Endodermal cell (in vitro differentiated cells): ENCODE data around the gene HIF1A. TPM values are rescaled to one million over a fixed set of nuclear protein-coding genes. Genes with fewer than 3 reads are reported as not detected.

Experiments used
- DNase-seq: peaks from one replicate; pipeline ENCODE4 v3.0.0-alpha.2; 2017
- H3K27ac ChIP-seq: 2 replicates; pipeline ENCODE4 v1.5.1; 2013; ENCODE audit warnings: mild to moderate bottlenecking, low read depth, low read length, moderate library complexity
- H3K27me3 ChIP-seq: 2 replicates; pipeline ENCODE4 v1.6.1; 2013; ENCODE audit warnings: mild to moderate bottlenecking, low read length, moderate library complexity; ENCODE audit not compliant: insufficient read depth, control insufficient read depth, poor library complexity, severe bottlenecking
- H3K36me3 ChIP-seq: 2 replicates; pipeline ENCODE4 v1.7.0; 2013; ENCODE audit warnings: mild to moderate bottlenecking, low read length, moderate library complexity; ENCODE audit not compliant: control insufficient read depth, insufficient read depth
- H3K4me1 ChIP-seq: one replicate; pipeline ENCODE4 v1.7.0; 2013; ENCODE audit warnings: low read length; ENCODE audit not compliant: control insufficient read depth, insufficient read depth
- H3K4me3 ChIP-seq: 2 replicates; pipeline ENCODE4 v1.5.1; 2013; ENCODE audit warnings: mild to moderate bottlenecking, low read length, moderate library complexity
- H3K9ac ChIP-seq: 2 replicates; pipeline ENCODE4 v1.6.1; 2013; ENCODE audit warnings: mild to moderate bottlenecking, low read length, moderate library complexity; ENCODE audit not compliant: poor library complexity, severe bottlenecking; ENCODE audit errors: extremely low read depth
- H3K9me3 ChIP-seq: 2 replicates; pipeline ENCODE4 v1.6.1; 2013; ENCODE audit warnings: mild to moderate bottlenecking, low read length, moderate library complexity; ENCODE audit not compliant: control insufficient read depth
- H3K27ac Mint-ChIP-seq: 2 replicates; pipeline ENCODE4 v1.8.0; 2020; ENCODE audit warnings: mixed read lengths
- H3K27me3 Mint-ChIP-seq: 2 replicates; pipeline ENCODE4 v1.8.0; 2021; ENCODE audit warnings: mild to moderate bottlenecking, mixed read lengths; ENCODE audit not compliant: insufficient read depth
- H3K36me3 Mint-ChIP-seq: 2 replicates; pipeline ENCODE4 v1.8.0; 2020; ENCODE audit warnings: low read depth, mixed read lengths
- H3K4me1 Mint-ChIP-seq: 2 replicates; pipeline ENCODE4 v1.8.0; 2020; ENCODE audit warnings: mixed read lengths
- H3K4me3 Mint-ChIP-seq: 2 replicates; pipeline ENCODE4 v1.8.0; 2020; ENCODE audit warnings: mild to moderate bottlenecking, moderate library complexity, mixed read lengths
- H3K9me3 Mint-ChIP-seq: 2 replicates; pipeline ENCODE4 v1.8.0; 2020; ENCODE audit warnings: mild to moderate bottlenecking, mixed read lengths
- CTCF ChIP-seq: fragments of 200-600 bp; sonication (generic); conservative IDR thresholded peaks from 2 replicates; pipeline ENCODE4 v1.5.0; 2021; ENCODE audit warnings: antibody characterized with exemption, mild to moderate bottlenecking
- WGBS, 2 experiments: methylation state at CpG; one replicate each; pipeline versions ENCODE4 v1.1.5 to v1.1.7; 2013; ENCODE audit warnings: missing lambda C conversion rate in 2 of 2, mixed read lengths in 1 of 2; ENCODE audit not compliant: insufficient coverage in 1 of 2, insufficient read length in 1 of 2; 5-methylcytosine and 5-hydroxymethylcytosine counted together
- total RNA-seq, 2 donors: library from RNA; stranded (reverse); fragmentation: NEBNext Ultra II Directional in 1 of 2; extraction: Animal tissue kit (Norgen Biotek cat#: 25700) in 1 of 2; gene quantifications; 2 replicates in 1 of 2; 3 replicates in 1 of 2; pipeline ENCODE4 v1.2.1, GENCODE V29; 2021

The HIF1A gene
- total RNA-seq, 2 donors from 2014 or later: 201 to 227 TPM

GRCh38 chr14:61720741-61721140 lies 25.4 kb downstream of the HIF1A start:
- no peaks in the 10 kb centered on the region for H3K27me3 ChIP-seq
- WGBS, 2 experiments: 67 to 83% methylated on average over 3 to 6 of the region's 6 CpGs
- Mint-ChIP-seq H3K4me1 (peaks cover 39% of the 10 kb centered on the region), H3K4me3 (no peak overlapping the region), H3K9me3 (no peaks in the 10 kb centered on the region), H3K36me3 (peaks cover 41% of the 10 kb centered on the region), H3K27me3 (no peaks in the 10 kb centered on the region), H3K27ac (no peak overlapping the region)
- peaks cover 48% of the 10 kb centered on the region for H3K36me3 ChIP-seq
- H3K4me3 ChIP-seq: no peak overlapping the region
- no peak overlapping the region for H3K9ac ChIP-seq
- no peak for DNase-seq
- H3K9me3 ChIP-seq: no peaks in the 10 kb centered on the region
- no peak overlapping the region for H3K27ac ChIP-seq
- peaks cover 9% of the 10 kb centered on the region for H3K4me1 ChIP-seq
- no peak for TF ChIP-seq CTCF

DNA sequence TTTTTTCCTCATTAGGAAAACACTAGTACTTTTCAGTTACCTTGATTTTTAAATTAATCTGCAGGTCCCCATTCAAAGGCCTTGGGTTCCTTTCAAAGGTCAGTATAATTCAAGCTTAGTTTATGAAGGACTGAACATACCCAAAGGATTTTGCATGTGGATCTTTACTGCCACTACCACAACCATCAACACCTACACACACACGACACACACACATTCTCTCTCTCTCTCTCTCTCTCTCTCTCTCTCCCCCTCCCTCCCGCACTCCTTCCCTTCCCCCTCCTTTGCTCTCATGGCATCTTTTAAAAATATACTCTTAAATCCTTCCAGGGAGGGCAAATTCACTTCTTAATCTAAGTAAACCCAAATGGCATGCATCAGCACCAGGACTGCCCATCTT lies 28.8 kb downstream of the HIF1A start:
- no peak for TF ChIP-seq CTCF
- no peaks in the 10 kb centered on the region for H3K9me3 Mint-ChIP-seq
- H3K4me3 Mint-ChIP-seq: no peak overlapping the region

DNA sequence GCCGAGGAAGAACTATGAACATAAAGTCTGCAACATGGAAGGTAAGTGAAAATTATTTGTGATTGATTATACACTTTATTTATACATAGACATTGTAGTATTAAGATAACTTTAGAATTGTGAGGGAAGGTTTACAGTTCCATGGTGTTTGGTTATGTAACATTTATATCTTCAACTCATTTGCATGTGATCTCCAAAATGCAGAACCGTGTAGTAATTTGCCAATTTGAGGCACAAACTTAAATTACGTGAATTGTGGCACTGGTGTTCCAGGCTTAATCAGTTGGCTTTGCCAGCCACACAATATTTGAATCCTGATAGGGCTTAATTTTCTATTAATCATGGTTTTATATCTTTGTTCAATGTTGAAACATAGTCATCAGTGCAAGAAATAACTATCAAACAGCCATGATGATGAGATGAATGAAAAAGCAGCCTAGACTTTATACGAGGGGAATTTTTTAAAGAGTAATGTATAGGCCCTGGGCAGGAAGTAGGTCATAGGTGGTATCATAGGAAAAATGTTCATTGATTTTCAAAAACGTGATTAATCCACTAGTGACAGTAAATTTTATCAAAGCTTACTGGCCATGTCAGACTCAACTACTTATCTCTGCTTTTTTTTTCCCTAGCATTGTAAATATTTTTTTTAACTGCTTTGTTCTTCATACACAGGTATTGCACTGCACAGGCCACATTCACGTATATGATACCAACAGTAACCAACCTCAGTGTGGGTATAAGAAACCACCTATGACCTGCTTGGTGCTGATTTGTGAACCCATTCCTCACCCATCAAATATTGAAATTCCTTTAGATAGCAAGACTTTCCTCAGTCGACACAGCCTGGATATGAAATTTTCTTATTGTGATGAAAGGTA lies 31.7 kb downstream of the HIF1A start:
- peaks cover 77% of the 10 kb centered on the region for H3K36me3 Mint-ChIP-seq
- H3K4me1 Mint-ChIP-seq: no peaks in the 10 kb centered on the region
- H3K4me3 Mint-ChIP-seq: no peak overlapping the region
- H3K4me1 ChIP-seq: no peaks in the 10 kb centered on the region
- no peaks in the 10 kb centered on the region for H3K27me3 Mint-ChIP-seq
- no peak overlapping the region for H3K4me3 ChIP-seq
- H3K27ac ChIP-seq: no peak overlapping the region
- no peak overlapping the region for H3K9ac ChIP-seq
- 94 to 100% methylated on average over 3 to 7 of the region's 7 CpGs for whole genome bisulfite sequencing, 2 experiments
- no peaks in the 10 kb centered on the region for H3K9me3 Mint-ChIP-seq
- H3K27ac Mint-ChIP-seq: peak overlapping the region; percentile 48
- no peak for TF ChIP-seq CTCF
- peaks cover 97% of the 10 kb centered on the region for H3K36me3 ChIP-seq
- H3K27me3 ChIP-seq: no peaks in the 10 kb centered on the region
- no peaks in the 10 kb centered on the region for H3K9me3 ChIP-seq
- DNase-seq: no peak

More for the DNA sequence above, 28.8 kb downstream of the HIF1A start:
- DNase-seq: no peak
- Mint-ChIP-seq H3K36me3 (peaks cover 67% of the 10 kb centered on the region), H3K4me1 (peaks cover 11% of the 10 kb centered on the region), H3K27ac (no peak overlapping the region), H3K27me3 (no peaks in the 10 kb centered on the region)
- peaks cover 82% of the 10 kb centered on the region for H3K36me3 ChIP-seq
- no peaks in the 10 kb centered on the region for H3K9me3 ChIP-seq
- no peak overlapping the region for H3K9ac ChIP-seq
- H3K4me3 ChIP-seq: no peak overlapping the region
- H3K27ac ChIP-seq: no peak overlapping the region
- 94% methylated on average over 2 of the region's 2 CpGs; no CpG with 5 or more reads in 1 of the 2 experiments for WGBS, 2 experiments
- no peaks in the 10 kb centered on the region for H3K27me3 ChIP-seq
- peaks cover 9% of the 10 kb centered on the region for H3K4me1 ChIP-seq
